GM12874 (cell line): ENCODE data around the gene SLC6A8.
A peak's percentile ranks its signal among the peaks of the same experiment; 100 is the strongest.

Source experiments
- TF ChIP-seq, protein P1 (sequence below): IDR thresholded peaks from 2 replicates; pipeline ENCODE4 v1.5.1; 2011; ENCODE audit warnings: low read depth, mild to moderate bottlenecking, control low read depth, low read length, moderate library complexity; ENCODE audit not compliant: insufficient read depth

The SLC6A8 gene

GRCh38 chrX:153734871-153735270, 47.1 kb downstream of the SLC6A8 start:
- TF ChIP-seq, protein P1, sequence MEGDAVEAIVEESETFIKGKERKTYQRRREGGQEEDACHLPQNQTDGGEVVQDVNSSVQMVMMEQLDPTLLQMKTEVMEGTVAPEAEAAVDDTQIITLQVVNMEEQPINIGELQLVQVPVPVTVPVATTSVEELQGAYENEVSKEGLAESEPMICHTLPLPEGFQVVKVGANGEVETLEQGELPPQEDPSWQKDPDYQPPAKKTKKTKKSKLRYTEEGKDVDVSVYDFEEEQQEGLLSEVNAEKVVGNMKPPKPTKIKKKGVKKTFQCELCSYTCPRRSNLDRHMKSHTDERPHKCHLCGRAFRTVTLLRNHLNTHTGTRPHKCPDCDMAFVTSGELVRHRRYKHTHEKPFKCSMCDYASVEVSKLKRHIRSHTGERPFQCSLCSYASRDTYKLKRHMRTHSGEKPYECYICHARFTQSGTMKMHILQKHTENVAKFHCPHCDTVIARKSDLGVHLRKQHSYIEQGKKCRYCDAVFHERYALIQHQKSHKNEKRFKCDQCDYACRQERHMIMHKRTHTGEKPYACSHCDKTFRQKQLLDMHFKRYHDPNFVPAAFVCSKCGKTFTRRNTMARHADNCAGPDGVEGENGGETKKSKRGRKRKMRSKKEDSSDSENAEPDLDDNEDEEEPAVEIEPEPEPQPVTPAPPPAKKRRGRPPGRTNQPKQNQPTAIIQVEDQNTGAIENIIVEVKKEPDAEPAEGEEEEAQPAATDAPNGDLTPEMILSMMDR = no peak

DNA sequence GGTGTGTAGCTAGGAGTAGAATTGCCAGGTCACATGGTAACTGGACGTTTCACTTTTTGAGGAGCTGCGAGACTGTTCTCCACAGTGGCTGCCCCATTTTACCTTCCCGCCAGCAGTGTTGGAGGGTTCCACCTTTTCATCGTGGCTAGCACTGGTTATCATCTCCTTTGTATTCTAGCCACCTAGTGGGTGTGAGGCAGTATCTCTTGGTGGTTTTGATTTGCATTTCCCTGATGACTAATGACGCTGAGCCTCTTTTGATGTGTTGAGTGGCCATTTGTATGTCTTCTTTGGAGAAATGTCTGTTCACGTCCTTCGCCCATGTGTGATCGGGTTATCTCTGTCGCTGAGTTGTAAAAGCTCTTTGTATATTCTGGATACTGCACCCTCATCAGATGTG, 47.5 kb downstream of the SLC6A8 start:
- TF ChIP-seq, protein P1 = peak; percentile 5; the same call in 1 of the 2 replicates

GRCh38 chrX:153736071-153736820, 48.5 kb downstream of the SLC6A8 start:
- TF ChIP-seq, protein P1 = no peak

GRCh38 chrX:153736871-153737441, 49.2 kb downstream of the SLC6A8 start:
- TF ChIP-seq, protein P1 = no peak

GRCh38 chrX:153738056-153738605, 50.4 kb downstream of the SLC6A8 start:
- TF ChIP-seq, protein P1 = no peak

- TF ChIP-seq, protein P1 = no peak
Observed at GRCh38 chrX:153739754-153740486, 52.2 kb downstream of the SLC6A8 start.

DNA sequence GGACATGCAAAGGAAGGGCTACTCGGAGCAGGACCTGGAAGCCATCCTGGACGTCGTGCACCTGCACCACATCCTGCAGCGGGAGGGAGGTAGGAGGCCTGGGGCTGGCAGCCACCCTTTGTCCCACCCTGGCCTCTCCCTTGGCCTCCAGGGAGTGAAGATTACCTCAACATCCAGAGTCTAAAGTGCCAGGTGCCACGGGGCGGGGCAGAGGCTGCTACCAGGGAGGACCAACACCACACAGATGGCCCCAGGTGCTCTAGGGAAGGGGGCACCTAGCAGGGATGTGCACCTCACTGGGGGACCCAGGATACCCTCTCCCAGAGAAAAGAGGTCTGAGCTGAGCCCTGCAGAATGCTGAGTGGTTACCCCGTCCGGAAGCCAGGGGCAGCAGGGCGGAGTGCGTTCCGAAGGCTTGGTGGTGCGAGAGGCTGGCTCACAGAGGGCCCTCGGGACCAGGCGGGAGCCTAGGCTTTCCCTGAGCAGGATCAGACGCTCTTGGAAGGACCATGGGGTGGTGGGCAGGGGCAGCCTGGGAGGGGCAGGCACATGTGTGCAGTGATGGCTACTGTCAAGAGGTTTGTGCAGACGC, 53.0 kb downstream of the SLC6A8 start:
- TF ChIP-seq, protein P1 = no peak
